Nephron progenitor cell (in vitro differentiated cells): ENCODE measurements around the gene TPCN2.

Source experiments
- DNase-seq: peaks from one replicate; pipeline ENCODE4 v3.0.0; 2021
- H3K27ac Mint-ChIP-seq: 2 replicates; pipeline ENCODE4 v1.8.0; 2021; ENCODE audit warnings: mild to moderate bottlenecking, moderate library complexity, mixed read lengths
- H3K27me3 Mint-ChIP-seq: 2 replicates; pipeline ENCODE4 v1.8.0; 2021; ENCODE audit warnings: mild to moderate bottlenecking, low read depth, mixed read lengths; ENCODE audit not compliant: poor library complexity
- H3K36me3 Mint-ChIP-seq: 2 replicates; pipeline ENCODE4 v1.8.0; 2021; ENCODE audit warnings: low read depth, mixed read lengths
- H3K4me1 Mint-ChIP-seq: 2 replicates; pipeline ENCODE4 v1.8.0; 2021; ENCODE audit warnings: mixed read lengths
- H3K4me3 Mint-ChIP-seq: 2 replicates; pipeline ENCODE4 v1.8.0; 2021; ENCODE audit warnings: mild to moderate bottlenecking, moderate library complexity, mixed read lengths
- H3K9me3 Mint-ChIP-seq: 2 replicates; pipeline ENCODE4 v1.8.0; 2021; ENCODE audit warnings: mild to moderate bottlenecking, moderate library complexity, mixed read lengths
- TF ChIP-seq, protein P1 (sequence below): fragments of 200-600 bp; sonication (generic); IDR thresholded peaks from 2 replicates; pipeline ENCODE4 v1.5.0; 2021; ENCODE audit warnings: antibody characterized with exemption

TPCN2 gene

DNA sequence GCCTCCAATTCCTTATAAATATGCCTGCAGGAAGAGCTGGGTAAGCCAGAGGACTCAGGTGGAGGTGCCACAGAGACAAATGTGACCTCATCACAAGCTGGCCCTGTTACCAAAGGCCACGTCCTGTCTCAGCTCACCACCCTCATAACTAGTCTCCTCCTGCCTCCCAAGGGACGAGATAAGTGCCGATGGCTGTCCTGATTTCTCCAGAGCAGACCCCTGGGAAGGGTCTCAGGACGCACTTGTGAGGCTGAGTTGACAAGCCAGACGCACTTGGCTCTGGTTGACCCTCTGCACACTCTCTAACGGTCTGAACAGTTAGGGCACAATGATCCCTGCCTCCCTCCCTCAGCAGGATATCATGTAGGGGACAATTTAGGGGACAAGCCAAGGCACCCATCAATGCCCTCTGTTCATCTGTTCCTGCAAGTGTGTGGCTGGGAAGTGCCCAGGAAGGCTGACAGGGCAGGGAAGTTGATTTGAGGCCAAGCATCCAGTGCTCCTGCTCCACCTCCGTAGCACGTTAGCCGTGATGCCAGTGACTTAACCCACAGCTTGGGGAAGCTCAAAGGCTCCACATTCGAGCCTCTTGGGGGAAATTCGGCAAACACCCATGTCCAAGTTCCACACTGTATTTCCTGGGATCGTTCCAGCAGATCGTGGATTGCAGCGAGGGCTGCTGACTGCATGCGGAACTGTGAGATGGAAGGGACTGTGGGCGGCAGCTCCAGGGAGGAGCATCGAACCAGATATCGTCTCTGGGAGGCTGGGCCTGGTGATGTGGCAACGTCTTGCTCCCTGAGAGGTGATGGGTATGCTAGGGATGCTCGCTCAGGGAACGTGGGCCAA is 109.8 kb downstream of the TPCN2 start:
- Mint-ChIP-seq H3K9me3 (peaks cover 21% of the 10 kb centered on the region), H3K36me3 (peaks cover 5% of the 10 kb centered on the region), H3K27me3 (peaks cover 5% of the 10 kb centered on the region), H3K4me1 (peaks cover 43% of the 10 kb centered on the region), H3K4me3 (no peak overlapping the region), H3K27ac (no peak overlapping the region)
- TF ChIP-seq, protein P1, sequence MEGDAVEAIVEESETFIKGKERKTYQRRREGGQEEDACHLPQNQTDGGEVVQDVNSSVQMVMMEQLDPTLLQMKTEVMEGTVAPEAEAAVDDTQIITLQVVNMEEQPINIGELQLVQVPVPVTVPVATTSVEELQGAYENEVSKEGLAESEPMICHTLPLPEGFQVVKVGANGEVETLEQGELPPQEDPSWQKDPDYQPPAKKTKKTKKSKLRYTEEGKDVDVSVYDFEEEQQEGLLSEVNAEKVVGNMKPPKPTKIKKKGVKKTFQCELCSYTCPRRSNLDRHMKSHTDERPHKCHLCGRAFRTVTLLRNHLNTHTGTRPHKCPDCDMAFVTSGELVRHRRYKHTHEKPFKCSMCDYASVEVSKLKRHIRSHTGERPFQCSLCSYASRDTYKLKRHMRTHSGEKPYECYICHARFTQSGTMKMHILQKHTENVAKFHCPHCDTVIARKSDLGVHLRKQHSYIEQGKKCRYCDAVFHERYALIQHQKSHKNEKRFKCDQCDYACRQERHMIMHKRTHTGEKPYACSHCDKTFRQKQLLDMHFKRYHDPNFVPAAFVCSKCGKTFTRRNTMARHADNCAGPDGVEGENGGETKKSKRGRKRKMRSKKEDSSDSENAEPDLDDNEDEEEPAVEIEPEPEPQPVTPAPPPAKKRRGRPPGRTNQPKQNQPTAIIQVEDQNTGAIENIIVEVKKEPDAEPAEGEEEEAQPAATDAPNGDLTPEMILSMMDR, result no peak
- no peak for DNase-seq

- H3K27me3 Mint-ChIP-seq, result peaks cover 6% of the 10 kb centered on the region
- H3K9me3 Mint-ChIP-seq, result peaks cover 28% of the 10 kb centered on the region
- peaks cover 11% of the 10 kb centered on the region for H3K36me3 Mint-ChIP-seq
- H3K4me3 Mint-ChIP-seq, result no peak overlapping the region
- no peak overlapping the region for H3K27ac Mint-ChIP-seq
- no peak for DNase-seq
- TF ChIP-seq, protein P1, result no peak
- H3K4me1 Mint-ChIP-seq, result peaks cover 41% of the 10 kb centered on the region
Observed at GRCh38 chr11:69159150-69159852, 110.6 kb downstream of the TPCN2 start.

- Mint-ChIP-seq H3K4me1 (peaks cover 36% of the 10 kb centered on the region), H3K4me3 (no peak overlapping the region), H3K36me3 (peaks cover 11% of the 10 kb centered on the region), H3K9me3 (peaks cover 40% of the 10 kb centered on the region), H3K27me3 (peaks cover 6% of the 10 kb centered on the region), H3K27ac (no peak overlapping the region)
- TF ChIP-seq, protein P1, result no peak
- no peak for DNase-seq
Observed at GRCh38 chr11:69160296-69161116, 111.8 kb downstream of the TPCN2 start.

DNA sequence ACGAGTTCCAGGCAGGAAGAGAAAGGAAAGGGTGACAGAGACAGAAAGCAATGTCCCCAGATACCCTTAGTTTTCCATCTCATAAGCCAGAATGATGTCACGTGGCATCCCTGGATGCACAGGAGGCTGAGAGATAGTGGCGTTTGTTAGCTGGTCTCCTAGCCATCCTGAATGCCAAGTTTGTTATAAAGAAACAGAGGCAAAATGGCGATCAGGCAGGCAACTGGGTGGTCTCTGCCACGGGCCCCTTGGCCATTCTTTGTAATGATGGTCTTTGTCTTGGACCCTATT is 112.3 kb downstream of the TPCN2 start:
- peaks cover 30% of the 10 kb centered on the region for H3K4me1 Mint-ChIP-seq
- TF ChIP-seq, protein P1, result no peak
- H3K9me3 Mint-ChIP-seq, result peaks cover 40% of the 10 kb centered on the region
- H3K36me3 Mint-ChIP-seq, result peaks cover 11% of the 10 kb centered on the region
- H3K4me3 Mint-ChIP-seq, result no peak overlapping the region
- DNase-seq, result no peak
- H3K27ac Mint-ChIP-seq, result no peak overlapping the region
- peaks cover 6% of the 10 kb centered on the region for H3K27me3 Mint-ChIP-seq

DNA sequence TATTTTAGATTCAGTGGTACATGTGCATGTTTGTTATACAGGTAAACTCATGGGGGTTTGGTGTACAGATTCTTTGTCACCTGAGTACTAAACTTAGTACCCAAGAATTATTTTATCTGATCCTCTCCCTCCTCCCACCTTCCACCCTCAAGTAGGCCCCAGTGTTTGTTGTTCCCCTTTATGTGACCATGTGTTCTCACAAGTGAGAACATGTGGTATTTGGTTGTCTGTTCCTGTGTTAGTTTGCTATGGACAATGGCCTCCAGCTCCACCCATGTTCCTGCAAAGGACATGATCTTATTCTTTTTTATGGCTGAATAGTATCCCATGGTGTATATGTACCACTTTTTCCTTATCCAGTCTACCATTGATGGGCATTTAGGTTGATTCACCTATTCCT is 113.8 kb downstream of the TPCN2 start:
- peaks cover 11% of the 10 kb centered on the region for H3K36me3 Mint-ChIP-seq
- no peak overlapping the region for H3K27ac Mint-ChIP-seq
- H3K4me1 Mint-ChIP-seq, result peaks cover 26% of the 10 kb centered on the region
- H3K27me3 Mint-ChIP-seq, result peaks cover 11% of the 10 kb centered on the region
- H3K9me3 Mint-ChIP-seq, result peaks cover 40% of the 10 kb centered on the region
- no peak for DNase-seq
- no peak overlapping the region for H3K4me3 Mint-ChIP-seq
- TF ChIP-seq, protein P1, result no peak
